DMS 273 (cell line): Measurements from ENCODE around the gene PVALEF.
A peak's percentile ranks its signal among the peaks of the same experiment; 100 is the strongest.

Source experiments
- DNase-seq: peaks from one replicate; lab custom pipeline; 2025; ENCODE audit not compliant: unreplicated experiment; lab: John Stamatoyannopoulos, UW

Gene PVALEF

DNA sequence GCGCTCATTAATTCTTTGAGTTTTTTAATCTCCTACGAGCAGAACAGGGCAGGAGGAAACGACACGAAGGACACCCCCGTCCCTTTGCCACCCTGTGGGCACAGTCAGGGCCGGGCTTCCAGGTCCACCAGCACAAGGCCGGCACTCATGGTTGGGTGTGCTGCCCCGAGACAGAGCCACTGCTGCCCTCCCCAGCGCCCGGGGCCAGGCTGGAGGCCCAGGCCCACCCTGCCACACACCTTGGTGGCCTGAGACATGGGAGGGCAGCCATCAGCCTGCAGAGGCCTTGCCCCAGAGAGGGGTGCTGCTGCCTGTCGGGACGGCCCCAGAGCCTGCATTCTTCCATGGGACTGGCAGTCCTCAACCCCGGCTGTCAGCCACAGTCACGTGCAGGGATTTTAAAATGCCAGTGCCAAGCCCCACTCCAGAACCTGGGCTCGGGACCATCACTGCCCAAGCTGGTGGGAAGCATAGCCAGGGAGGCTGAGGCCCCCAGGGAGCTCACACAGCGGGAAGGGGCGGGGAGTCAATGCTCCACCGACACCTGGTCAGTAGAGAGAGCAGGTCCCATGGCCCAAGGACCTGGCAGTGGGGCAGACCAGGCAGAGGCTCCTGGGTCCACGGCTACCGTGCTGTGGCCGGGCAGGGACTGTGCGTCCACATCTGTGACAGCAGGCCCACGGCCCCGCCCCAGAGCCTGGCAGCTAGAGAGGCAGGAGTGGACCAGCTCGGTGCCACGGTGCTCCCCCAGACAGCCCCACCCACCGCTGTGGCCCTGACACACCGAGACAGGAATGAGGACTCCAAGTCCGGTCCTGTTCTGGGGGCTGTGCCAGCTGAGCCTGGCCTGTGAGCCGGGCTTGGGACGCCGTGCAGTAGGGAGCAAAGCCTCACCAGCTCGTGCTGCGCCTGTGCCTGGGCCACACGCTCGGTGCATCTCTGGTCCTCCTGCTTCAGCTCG, 29.9 kb downstream of the PVALEF start:
- DNase-seq, result no peak

DNA sequence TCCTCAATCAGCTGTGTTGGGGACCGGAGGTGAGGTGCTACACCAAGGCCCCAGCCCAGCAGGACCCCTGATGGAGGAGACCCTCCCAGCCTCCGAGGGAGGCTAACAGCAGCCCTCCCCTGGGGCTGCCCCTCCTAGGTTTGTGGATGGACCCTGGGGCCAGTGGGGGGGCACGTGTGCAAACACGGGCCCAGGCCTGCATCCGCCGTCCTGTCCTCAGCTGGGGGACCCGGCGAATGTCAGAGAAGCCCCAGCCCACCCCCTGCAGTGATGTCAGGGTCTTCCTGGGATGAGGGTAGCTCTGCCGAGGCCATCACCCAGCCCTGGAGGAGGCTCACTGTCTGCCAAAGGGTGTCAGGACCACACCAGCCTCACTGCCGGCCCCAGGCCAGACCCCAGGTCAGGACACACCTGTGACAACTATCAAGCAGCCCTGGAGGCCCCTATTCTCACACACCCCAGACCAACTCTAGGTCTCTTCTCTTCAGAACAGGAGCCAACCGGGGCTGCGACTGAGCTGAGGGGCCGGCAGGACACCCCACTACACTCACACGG, 30.7 kb downstream of the PVALEF start:
- DNase-seq, result no peak

DNA sequence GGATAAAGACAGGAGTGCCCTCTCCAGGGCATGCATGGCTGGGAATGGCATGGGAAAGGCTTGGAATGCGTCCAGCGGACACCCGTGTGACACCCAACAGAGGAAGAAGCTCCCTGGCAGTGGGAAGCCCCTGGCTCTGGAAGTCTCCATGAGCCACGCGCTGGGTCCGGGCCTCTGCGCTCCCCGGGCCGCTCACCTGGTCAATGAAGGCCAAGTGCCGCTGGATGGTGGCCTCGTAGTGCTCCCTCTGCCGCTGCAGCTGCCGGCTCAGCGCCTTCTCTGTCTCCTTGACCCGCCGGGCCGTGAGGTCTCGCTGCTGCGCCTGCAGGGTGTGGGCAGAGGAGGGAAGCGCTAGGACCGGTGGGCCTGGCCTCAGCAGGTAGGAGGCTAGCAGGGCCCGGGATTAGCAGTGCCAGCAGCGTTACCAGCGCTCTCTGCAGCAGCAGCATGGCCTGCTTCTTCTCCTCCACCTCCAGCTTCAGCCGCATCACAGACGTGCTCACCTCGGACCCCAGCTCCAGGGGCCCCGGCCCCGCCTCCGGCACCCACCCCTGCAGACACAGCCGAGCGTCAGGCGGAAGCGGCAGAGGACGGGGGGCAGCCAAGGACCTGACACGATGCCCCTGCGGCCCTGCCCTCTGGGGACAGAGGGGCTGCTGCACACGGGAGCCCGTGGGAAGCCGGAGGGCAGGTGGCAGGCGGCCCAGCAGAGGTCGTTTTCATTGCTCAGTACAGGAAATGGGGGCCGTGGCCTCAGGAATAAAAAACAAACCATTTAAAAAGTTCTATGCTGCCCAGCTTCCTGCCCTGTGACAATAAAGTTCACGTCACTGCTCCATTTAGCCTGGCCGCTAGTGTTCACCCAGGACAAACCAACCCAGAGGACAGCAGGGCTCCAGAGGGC, 31.4 kb downstream of the PVALEF start:
- no peak for DNase-seq

DNA sequence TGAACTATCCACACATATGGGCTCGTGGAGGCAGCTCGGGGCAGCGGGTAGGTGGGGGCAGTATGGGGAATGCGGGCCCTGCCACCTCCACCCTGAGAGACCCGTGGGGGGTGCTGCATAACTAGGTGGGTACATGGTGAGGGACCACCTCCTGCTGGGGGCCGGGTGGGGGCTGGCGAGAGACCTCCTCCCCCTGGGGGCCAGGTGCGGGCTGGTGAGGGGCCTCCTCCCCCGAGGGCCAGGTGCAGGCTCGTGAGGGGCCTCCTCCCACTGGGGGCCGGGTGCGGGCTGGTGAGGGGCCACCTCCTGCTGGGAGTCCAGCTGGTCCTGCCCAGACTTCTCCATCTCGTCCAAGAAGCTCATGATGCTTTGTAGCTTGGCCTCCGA, 32.1 kb downstream of the PVALEF start:
- DNase-seq, result no peak

DNA sequence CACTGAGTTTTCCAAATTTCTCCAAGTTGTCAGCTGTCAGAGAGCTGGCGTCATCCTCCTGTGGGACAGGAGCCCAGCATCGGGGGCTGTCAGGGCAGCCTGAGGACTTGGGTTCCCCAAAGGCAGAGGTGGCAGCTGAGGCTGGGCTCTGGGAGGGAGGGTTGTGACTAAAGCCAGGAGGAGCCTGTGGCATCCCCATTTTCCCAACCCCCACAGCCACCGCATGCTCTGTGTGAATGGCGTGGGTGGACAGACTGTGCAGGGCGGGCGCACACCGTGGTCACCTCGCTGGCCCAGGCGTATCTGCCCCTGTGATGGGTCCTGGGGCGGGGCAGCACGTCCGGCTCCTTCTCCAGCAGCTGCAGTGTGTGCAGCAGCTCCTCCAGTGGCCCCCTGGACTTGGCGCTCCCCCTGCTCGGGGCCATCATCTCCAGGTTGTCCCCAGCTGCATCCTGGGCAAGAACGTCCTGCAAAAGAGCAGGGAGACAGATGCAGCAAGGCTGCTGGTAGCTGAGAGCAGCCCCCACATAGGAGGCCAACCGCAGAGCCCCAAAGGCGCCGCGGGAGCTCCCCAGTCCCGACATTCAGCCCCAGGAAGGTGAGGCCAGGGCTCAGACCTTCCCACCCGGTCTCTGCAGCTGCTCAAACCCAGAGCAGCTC, 32.7 kb downstream of the PVALEF start:
- DNase-seq, result no peak

DNA sequence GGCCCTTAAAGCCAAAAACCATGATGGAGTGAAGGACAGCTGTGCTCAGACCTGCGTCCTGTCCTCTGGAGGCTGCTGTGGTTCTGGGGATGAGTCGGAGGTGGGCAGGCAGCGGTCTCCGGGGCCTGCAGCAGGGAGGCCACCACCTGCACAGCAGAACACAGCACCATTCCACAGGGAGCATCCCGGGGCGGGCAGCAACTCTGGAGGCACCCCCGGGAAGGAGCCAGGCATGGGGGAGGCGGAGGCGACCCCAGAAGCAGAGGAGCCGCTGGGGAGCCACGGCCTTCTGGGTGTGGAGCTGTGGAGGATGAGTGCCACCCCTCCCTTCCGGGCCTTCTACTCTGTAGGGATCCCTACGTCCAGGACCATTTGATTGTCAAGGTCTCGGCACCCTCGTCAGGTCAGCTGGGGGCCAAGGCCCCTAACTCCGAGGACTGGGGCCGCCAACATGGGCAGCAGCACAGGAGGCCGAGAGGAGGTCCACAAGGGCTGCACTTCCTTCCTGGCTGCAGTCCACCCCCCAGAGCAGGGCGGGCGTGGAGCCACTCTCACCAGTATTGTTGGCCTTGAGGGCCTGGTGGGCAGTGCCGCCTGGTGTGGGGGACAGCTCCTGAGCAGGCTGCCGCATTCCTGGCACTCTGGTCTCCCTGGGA, 33.6 kb downstream of the PVALEF start:
- DNase-seq, result no peak

DNA sequence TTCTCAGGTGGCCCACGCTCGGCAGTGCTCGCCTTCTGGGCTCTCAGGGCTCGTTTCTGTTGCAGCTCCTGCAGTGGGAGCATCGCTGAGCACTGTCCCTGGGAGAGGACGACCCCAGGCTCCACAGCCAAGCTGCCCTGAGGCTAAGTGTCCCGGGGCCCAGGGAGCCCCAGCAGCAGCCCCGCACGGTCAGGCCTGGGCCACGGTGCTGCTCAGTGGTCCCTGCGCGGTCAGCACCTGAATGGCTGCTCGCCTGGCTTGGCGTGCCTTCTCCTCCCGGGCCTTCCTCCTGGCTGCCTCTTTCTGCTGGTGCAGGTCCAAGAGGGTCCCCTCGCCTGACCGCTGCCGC, 34.1 kb downstream of the PVALEF start:
- DNase-seq, result no peak

DNA sequence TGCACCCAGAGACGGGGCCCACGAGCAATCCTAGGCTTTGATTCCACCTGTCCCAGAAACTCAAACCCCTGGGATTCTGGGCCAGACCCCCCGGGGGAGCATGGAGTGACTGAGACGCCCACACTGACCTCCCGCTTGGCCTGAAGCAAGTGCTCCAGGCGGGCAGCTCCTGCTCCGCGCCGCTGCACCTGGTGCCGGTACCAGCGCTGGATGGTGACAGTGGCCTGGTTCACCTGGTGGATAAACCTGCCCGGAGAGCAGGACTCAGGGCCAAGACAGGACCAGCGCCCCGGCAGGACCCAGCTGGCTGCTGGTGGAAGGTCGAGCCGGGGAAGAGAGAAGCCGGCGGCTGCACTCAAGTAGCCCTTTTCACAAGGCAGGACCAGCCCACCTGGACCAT, 34.9 kb downstream of the PVALEF start:
- DNase-seq, result no peak

DNA sequence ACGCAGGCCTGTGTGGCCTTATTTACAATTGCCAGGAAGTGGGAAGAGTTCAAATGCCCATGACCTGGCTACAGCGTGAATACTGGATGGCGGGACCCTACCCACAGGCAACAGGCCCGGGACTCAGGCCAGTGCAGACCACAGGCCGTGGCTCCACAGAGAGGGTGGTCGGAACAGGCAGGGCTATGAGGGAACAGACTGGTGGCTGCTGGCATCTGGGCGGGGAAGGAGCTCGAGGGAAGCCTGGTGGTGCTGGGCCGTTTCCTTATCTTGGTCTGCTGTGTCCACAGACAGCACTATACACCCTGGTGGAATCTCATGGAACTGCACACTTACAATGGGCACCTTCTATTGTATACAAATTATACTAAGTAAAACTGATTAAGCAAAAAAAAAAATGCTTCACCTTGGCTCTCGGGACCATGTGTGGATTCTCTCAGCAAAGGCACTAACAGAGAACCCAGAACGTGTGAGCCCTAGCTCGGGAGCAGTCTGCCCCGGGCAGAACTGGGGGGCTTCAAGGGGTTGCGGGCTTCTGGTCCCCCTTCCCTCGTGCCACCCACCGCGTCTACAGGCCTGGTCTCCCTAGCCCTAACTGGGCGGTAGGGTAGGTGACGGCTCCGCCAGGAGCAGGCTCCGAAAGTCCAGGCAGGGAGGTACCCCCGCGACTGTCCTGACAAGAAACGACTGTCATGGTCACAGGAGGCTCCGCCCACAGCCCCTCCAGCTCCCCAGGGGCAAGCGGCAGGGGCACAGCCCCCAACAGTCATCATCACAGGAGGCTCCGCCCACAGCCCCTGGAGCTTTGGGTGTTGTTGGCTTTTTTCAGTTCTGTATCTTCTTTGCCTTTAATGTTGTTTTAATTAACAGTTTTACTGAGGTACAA, 35.6 kb downstream of the PVALEF start:
- peak; percentile 88 for DNase-seq

DNA sequence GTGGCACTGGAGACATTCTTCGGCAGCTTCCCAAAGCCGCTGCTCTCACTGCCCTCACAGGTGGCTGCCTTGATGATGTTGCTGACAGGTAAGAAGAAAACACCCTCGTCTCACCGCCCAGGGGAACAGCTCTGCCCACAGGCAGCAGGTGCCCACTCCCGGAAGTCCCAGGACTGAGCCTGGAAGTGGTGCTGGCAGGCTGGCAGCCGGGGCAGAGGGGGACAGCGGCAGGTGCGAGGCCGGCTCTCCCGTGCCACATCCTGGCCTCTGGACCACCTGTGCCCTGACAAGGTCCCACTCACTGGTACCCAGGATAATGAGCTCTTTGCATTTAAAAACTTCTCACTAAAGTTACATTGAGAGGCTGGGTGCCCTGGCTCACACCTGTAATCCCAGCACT, 37.0 kb downstream of the PVALEF start:
- DNase-seq, result no peak

DNA sequence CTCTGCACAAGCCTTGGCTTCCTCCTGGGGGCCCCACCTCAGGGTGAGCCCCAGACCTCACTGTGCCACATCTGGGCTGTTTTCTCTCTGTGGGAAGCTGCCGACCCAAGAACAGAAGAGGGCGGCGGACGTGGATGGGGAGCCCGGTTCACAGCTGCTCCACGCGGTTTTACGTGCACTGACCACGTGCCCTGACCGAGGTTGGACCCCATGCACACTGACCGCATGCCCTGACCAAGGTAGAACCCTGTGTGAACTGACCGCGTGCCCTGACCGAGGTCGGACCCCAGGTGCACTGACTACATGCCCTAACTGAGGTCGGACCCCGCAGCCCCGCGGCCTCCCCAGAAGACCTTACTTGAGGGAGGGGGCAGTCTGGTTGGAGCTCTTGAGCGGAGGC, 37.8 kb downstream of the PVALEF start:
- DNase-seq, result no peak

DNA sequence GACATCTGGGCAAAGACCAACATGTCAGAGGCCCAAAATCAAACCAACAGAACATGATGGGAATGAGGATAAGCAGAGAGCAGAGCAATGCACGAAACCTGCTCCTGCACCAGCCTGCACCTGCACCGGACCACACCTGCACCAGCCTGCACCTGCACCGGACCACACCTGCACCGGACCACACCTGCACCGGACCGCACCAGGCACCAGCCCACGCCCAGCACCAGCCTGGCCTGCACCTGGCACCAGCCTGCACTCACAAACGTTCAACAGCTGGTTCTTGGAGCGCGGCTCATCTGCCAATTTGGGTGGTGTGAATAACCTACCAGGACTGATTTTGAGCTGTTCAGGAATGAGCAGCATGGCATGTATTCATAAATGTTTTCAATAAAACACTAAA, 39.3 kb downstream of the PVALEF start:
- no peak for DNase-seq

DNA sequence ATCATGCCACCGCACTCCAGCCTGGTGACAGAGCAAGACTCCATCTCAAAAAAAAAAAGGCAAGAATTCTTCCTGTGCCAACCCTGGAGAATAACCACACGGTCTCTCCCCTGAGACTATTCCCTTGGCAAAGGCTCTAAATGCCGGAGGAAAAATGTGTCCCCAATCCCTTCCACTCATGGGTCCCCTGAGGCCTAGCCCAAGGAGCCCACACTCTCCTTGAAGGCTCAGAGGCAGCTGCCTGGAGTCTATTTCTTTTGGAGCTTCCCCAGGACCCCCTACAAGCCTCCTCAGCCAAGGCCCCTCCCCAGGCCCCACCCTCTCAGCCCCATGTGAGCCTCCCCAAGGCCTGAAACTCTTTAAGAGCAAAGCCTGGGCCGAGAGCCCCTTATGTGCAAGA, 40.9 kb downstream of the PVALEF start:
- no peak for DNase-seq

DNA sequence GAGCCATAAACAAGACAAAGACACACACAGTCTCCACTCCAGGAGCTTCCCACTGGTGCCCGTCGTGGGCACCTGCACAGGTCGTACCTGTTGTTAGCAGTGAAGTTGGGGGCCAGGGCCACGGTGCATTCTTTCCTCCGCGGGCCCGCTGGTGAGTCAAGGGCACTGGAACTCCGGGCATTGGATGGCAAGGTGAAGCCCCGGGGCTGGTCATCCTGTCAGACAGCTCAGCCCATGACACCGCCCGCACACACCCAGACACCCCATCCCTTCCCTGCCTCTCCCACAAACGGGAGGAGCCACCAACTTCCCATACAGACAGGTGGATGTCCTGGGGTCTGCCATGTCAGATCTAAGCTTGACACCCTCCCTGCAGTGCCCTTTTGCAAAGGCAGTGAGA, 41.4 kb downstream of the PVALEF start:
- DNase-seq, result no peak

DNA sequence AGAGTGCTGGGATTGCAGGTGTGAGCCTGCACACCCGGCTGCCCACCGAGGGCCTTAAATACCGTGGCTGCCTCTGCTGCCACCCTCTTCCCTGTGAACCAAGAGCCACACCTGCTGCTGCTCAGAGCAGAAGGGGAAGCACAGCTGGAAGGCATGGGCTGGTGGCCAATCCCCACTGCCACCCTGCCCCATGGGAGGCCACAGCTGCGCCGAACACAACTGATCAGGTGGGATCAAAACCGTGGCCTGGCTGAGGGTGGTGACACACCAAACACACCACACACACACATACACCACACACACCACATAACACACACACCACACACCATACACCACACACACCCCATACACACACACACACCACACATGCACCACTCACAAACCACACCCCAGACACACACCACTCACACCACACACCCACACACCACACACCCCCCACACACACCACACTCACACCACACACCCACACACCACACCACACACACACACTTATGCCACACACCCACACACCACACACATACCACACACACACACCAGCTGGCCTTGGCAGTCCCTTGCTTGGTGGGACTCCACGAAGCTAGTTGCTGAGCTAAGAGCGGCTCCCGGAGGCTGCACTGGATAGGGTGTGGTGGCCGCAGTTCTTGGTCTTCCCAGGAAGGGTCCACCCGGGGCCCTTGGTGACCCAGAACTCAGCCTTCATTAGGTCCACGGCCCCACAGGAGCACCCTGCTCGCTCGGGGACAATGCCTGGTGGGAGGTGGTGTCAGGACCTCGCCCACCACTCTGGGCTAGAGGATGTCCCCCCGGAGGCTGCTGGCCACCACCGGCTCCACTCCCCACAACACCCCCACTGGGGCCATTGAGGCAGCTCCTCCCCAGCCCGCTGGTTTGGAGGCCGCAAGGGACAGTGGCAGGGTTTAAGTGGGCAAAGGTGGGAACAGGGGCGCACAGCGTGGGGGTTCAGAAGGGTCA, 42.6 kb downstream of the PVALEF start:
- peak; percentile 70 for DNase-seq

DNA sequence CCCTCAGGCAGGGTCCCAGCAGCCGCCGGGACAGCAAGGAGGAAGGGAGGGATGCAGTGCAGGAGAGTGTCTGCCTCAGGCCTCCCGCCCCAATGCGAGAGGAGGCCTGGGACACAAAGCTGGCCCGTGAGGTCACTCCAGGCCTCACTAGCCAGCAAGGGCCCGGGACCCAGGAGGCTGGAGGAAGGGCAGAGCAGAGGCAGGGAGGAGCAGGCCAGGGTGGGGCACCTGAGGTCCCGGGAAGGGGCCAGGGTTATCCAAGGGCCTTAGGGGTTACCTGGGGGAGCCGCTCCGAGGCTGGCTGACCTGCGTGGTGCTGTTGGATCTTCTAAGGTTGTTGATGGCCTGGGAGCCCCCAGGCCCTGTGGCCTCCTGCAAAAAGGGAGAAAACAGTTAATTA, 43.3 kb downstream of the PVALEF start:
- no peak for DNase-seq

DNA sequence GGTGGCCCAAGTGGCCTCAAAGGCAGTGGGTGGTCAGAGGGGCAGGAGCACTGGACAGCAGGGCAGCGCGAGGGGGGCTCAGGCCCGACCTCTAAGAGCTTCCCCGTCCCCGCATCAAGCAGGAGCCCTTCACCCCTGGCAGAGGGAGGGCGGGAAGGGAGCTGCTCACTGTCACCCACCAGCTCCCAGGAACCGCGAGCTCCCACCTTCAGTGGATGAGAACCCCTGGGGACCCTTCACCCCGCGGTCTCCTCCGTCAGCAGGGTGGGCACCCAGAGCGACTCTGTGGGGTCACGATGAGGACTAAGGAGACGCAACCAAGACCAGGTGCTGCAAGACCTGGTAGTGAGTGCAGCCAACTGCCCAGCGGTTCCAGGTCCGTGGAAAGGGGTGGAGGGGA, 43.8 kb downstream of the PVALEF start:
- DNase-seq, result no peak

DNA sequence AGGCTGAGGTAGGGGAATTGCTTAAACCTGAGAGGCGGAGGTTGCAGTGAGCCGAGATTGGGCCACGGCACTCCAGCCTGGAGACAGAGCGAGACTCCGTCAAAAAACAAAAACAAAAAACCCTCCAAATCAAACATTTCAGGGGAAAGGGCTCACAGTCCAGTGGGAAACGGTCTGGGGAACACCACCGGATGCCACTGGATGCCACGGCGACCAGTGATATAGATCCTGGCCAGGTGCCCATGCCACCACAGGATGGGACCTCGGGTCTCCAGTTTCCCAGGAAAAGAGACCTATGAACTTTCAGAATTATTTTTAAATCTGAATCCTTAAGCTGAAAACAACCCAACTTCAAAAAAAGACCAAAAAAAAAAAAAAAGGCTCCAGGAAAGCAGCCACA, 45.2 kb downstream of the PVALEF start:
- no peak for DNase-seq

DNA sequence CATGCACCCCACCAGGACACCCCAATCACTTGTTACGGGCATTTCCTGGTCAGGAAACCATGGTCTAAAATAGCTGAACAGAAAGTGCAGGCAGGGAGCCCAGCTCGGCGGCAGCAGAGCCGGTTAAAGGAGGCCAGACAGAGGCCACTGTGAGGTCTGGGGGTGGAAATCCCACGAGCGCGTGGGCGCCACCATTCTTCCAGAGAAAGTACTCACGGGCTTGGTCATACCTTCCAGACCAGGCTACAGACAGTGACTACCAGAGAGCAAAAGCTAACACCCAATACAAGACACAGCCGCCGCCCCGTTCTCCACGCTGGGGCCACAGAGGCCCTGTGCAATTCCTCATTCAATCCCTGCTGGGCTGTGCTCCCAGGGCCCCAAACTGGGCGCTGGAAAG, 45.6 kb downstream of the PVALEF start:
- DNase-seq, result no peak
